Sigmoid colon (tissue), 7 donors: ENCODE measurements around the gene RIMKLB. TPM values are rescaled to one million over a fixed set of nuclear protein-coding genes. Genes with fewer than 3 reads are reported as not detected.
A peak's percentile ranks its signal among the peaks of the same experiment; 100 is the strongest.

Experiments used
- DNase-seq: peaks from one replicate; pipeline ENCODE4 v3.0.0-alpha.2; 2019
- H3K27ac ChIP-seq, 4 donors: fragments of 200-600 bp; sonication (generic); one replicate each; pipeline ENCODE4 v1.5.1; 2016 to 2019; ENCODE audit warnings: mild to moderate bottlenecking in 1 of 4
- H3K27me3 ChIP-seq, 3 donors: fragments of 200-600 bp; sonication (generic); one replicate each; pipeline ENCODE4 v1.5.1; 2019; ENCODE audit warnings: mild to moderate bottlenecking in 1 of 3
- H3K36me3 ChIP-seq, 4 donors: fragments of 200-600 bp; sonication (generic); one replicate each; pipeline ENCODE4 v1.5.1; 2016 to 2019
- H3K4me1 ChIP-seq, 4 donors: fragments of 200-600 bp; sonication (generic); one replicate each; pipeline ENCODE4 v1.5.1; 2017 to 2019
- H3K4me3 ChIP-seq, 4 donors: fragments of 200-600 bp; sonication (generic); one replicate each; pipeline ENCODE4 v1.5.1; 2017 to 2019; ENCODE audit warnings: mild to moderate bottlenecking in 2 of 4, moderate library complexity in 1 of 4
- H3K9me3 ChIP-seq, 4 donors: fragments of 200-600 bp in 3 of 4; sonication (generic) in 3 of 4; one replicate each; pipeline versions ENCODE4 v1.5.1 to v1.6.1; 2013 to 2019
- CTCF ChIP-seq, 4 experiments: fragments of 450-650 bp in 3 of 4; fragments of 200-600 bp in 1 of 4; IDR thresholded peaks; one replicate each; pipeline ENCODE4 v1.5.1; 2016 to 2019; ENCODE audit warnings: antibody characterized with exemption in 4 of 4, mild to moderate bottlenecking in 3 of 4, moderate library complexity in 2 of 4
- EP300 ChIP-seq, 4 donors: sonication (generic); formaldehyde crosslinking; IDR thresholded peaks; one replicate each; pipeline ENCODE4 v1.6.1; 2017; ENCODE audit warnings: antibody characterized with exemption in 4 of 4
- POLR2A ChIP-seq, 2 donors: fragments of 450-650 bp; IDR thresholded peaks; one replicate each; pipeline ENCODE4 v1.6.1; 2016; ENCODE audit warnings: antibody characterized with exemption in 2 of 2, mild to moderate bottlenecking in 2 of 2, moderate library complexity in 2 of 2
- POLR2AphosphoS5 ChIP-seq, 4 donors: sonication (generic); formaldehyde crosslinking; IDR thresholded peaks; one replicate each; pipeline ENCODE4 v1.6.1; 2017; ENCODE audit warnings: antibody characterized with exemption in 4 of 4
- WGBS, 2 donors: extraction: QIAGEN DNeasy Blood & Tissue Kit; methylation state at CpG; one replicate each; pipeline ENCODE4 v1.1.7; 2013; 5-methylcytosine and 5-hydroxymethylcytosine counted together
- intact Hi-C: fragments of 100-400 bp; cut with DNase I; formaldehyde crosslinking; loops from one replicate; pipeline ENCODE4 v1.15.1; 2023
- polyA plus RNA-seq, 3 donors: library from polyadenylated mRNA; stranded (reverse); fragments of 200-250 nt; gene quantifications; one replicate each; pipeline ENCODE4 v1.2.3, GENCODE V29; 2013
- total RNA-seq, 4 donors: library from RNA; depleted of rRNA; stranded (reverse); fragments of >200 nt; gene quantifications; one replicate each; pipeline ENCODE4 v1.1.0, GENCODE V29; 2016
- donor health status: healthy with polysubstance abuse.
- donor health status: Bipolar disorder and iron deficiency.
- donor health status: healthy.

The RIMKLB gene
- total and polyA plus RNA-seq, 7 donors = 0.23 to 60.4 (median 52.3) TPM

GRCh38 chr12:8677362-8677761 lies 20.4 kb upstream of the RIMKLB start:
- Histone ChIP-seq H3K36me3 (no peaks in the 10 kb centered on the region), H3K4me1 (peaks cover 0 to 10% (median 0%) of the 10 kb centered on the region in 4 donors), H3K4me3 (no peak overlapping the region), H3K27ac (no peak overlapping the region), H3K9me3 (no peaks in the 10 kb centered on the region), H3K27me3 (no peaks in the 10 kb centered on the region)
- no peak for DNase-seq
- WGBS, 2 donors = 89 to 91% methylated on average over 3 of the region's 3 CpGs
- intact Hi-C loops = no loop called here
- TF ChIP-seq POLR2AphosphoS5 (IDR thresholded peaks at IDR 0.05) = no peak
- TF ChIP-seq EP300 (IDR thresholded peaks at IDR 0.05) = no peak
- TF ChIP-seq POLR2A (IDR thresholded peaks at IDR 0.05) = no peak
- TF ChIP-seq CTCF (IDR thresholded peaks at IDR 0.05) = no peak

GRCh38 chr12:8678661-8679111 lies 19.1 kb upstream of the RIMKLB start:
- WGBS, 2 donors = 84 to 87% methylated on average over 3 of the region's 3 CpGs

GRCh38 chr12:8680533-8680932 lies 17.3 kb upstream of the RIMKLB start:
- no peak overlapping the region for H3K4me3 ChIP-seq
- peaks cover 0 to 10% (median 0%) of the 10 kb centered on the region in 4 donors for H3K4me1 ChIP-seq
- DNase-seq = no peak
- H3K27me3 ChIP-seq = no peaks in the 10 kb centered on the region
- intact Hi-C loops = loop anchor here (5.0 to 10.0 kb wide), 3 partner anchors 182 to 384 kb away; partner anchors contain the start of gene PHC1
- 80 to 89% methylated on average over 9 of the region's 9 CpGs for WGBS, 2 donors
- H3K27ac ChIP-seq = peak overlapping the region in 1 of 4 donors; percentile 49
- no peaks in the 10 kb centered on the region for H3K9me3 ChIP-seq
- H3K36me3 ChIP-seq = no peaks in the 10 kb centered on the region
- TF ChIP-seq EP300 (IDR thresholded peaks at IDR 0.05) (no peak), POLR2AphosphoS5 (IDR thresholded peaks at IDR 0.05) (no peak), CTCF (IDR thresholded peaks at IDR 0.05) (no peak), POLR2A (IDR thresholded peaks at IDR 0.05) (no peak)

More at GRCh38 chr12:8678661-8679111, 19.1 kb upstream of the RIMKLB start:
- H3K9me3 ChIP-seq = no peaks in the 10 kb centered on the region
- H3K27me3 ChIP-seq = no peaks in the 10 kb centered on the region
- DNase-seq = no peak
- TF ChIP-seq POLR2AphosphoS5 (IDR thresholded peaks at IDR 0.05) = no peak
- no peak for TF ChIP-seq EP300 (IDR thresholded peaks at IDR 0.05)
- TF ChIP-seq CTCF (IDR thresholded peaks at IDR 0.05) = no peak
- no peak for TF ChIP-seq POLR2A (IDR thresholded peaks at IDR 0.05)
- peak overlapping the region in 1 of 4 donors; percentile 8 for H3K27ac ChIP-seq
- H3K4me3 ChIP-seq = no peak overlapping the region
- no peaks in the 10 kb centered on the region for H3K36me3 ChIP-seq
- intact Hi-C loops = no loop called here
- peaks cover 0 to 10% (median 0%) of the 10 kb centered on the region in 4 donors for H3K4me1 ChIP-seq

DNA sequence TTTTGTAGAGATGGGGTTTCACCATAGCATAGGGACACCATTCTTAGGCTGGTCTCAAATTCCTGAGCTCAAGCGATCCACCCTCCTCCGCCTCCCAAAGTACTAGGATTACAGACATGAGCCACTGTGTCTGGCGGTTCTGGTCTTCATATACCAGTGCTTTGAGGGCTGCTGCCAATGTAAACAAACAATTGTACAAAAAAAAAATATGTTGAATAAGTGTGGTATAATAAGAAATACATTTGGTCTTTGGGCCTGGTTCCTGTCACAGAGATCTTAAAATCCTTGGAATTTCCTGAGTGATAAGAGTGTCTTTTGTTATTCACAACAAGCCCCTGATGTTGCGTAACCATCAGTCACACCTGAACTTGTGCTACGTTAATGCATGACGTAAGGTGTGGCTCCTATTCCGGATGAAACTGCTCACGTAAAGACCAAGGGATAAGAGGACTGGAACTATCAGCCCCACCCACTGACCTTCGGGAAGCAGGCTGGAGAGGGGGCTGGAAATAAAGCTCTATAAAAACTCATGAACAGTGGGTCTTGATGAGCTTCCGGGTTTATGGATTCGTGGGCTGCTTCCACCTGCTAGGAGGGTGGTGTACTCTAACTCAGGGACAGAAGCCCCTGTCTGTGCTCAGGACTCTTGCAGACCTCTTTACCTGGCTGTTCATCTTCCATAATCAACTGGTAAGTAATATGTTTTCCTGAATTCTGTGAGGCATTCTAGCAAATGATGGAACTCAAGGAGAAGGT lies 16.5 kb upstream of the RIMKLB start:
- no peak for DNase-seq
- TF ChIP-seq POLR2AphosphoS5 (IDR thresholded peaks at IDR 0.05) (no peak), EP300 (IDR thresholded peaks at IDR 0.05) (no peak), POLR2A (IDR thresholded peaks at IDR 0.05) (no peak), CTCF (IDR thresholded peaks at IDR 0.05) (no peak)
- Histone ChIP-seq H3K27me3 (no peaks in the 10 kb centered on the region), H3K36me3 (no peaks in the 10 kb centered on the region), H3K4me3 (no peak overlapping the region), H3K9me3 (no peaks in the 10 kb centered on the region), H3K27ac (peak overlapping the region in 3 of 4 donors; percentile 41 to 49 (median 44)), H3K4me1 (peaks cover 0 to 10% (median 0%) of the 10 kb centered on the region in 4 donors)
- WGBS, 2 donors = 17 to 61% methylated on average over 11 of the region's 11 CpGs
- intact Hi-C loops = loop anchor here (5.0 to 10.0 kb wide), 3 partner anchors 181 to 383 kb away; partner anchors contain the start of gene PHC1
